DMS153 treated with DMSO at 0.1 percent for 48 hours (cell line): ENCODE data around the gene MTHFS.
"Not testable (repeated sequence)": the region's sequence is repeated elsewhere in the genome, so short reads cannot be mapped to it uniquely, and the experiment has no call there.

Source experiments
- DNase-seq: peaks from one replicate; lab custom pipeline; 2025; ENCODE audit not compliant: unreplicated experiment; lab: John Stamatoyannopoulos, UW

MTHFS gene

GRCh38 chr15:79916502-79917132 lies 19.8 kb upstream of the MTHFS start:
- no peak for DNase-seq

- not testable (repeated sequence) for DNase-seq
Observed at GRCh38 chr15:79915776-79916501, 19.1 kb upstream of the MTHFS start.

GRCh38 chr15:79914728-79915127 lies 17.9 kb upstream of the MTHFS start:
- no peak for DNase-seq

GRCh38 chr15:79909556-79910335 lies 12.9 kb upstream of the MTHFS start:
- not testable (repeated sequence) for DNase-seq

- DNase-seq: no peak
Observed at GRCh38 chr15:79904271-79904670, 7.5 kb upstream of the MTHFS start.

GRCh38 chr15:79903626-79904025 lies 6.8 kb upstream of the MTHFS start:
- DNase-seq: no peak

GRCh38 chr15:79903144-79903543 lies 6.3 kb upstream of the MTHFS start:
- DNase-seq: no peak

- DNase-seq: no peak
Observed at GRCh38 chr15:79901958-79902357, 5.1 kb upstream of the MTHFS start.

- not testable (repeated sequence) for DNase-seq
Observed at GRCh38 chr15:79900818-79901378, 4.1 kb upstream of the MTHFS start.

GRCh38 chr15:79900087-79900486 lies 3.3 kb upstream of the MTHFS start:
- no peak for DNase-seq

GRCh38 chr15:79898786-79899185 lies 2.0 kb upstream of the MTHFS start:
- DNase-seq: not testable (repeated sequence)

- DNase-seq: no peak
Observed at GRCh38 chr15:79898369-79898768, 1.6 kb upstream of the MTHFS start.

GRCh38 chr15:79897701-79898113 lies 893 bp upstream of the MTHFS start:
- DNase-seq: no peak

GRCh38 chr15:79897380-79897678 lies 515 bp upstream of the MTHFS start:
- DNase-seq: no peak

- DNase-seq: no peak
Observed at GRCh38 chr15:79896131-79896633, 632 bp downstream of the MTHFS start.

GRCh38 chr15:79887054-79887930 lies 9.5 kb downstream of the MTHFS start:
- DNase-seq: no peak

GRCh38 chr15:79886124-79886523 lies 10.7 kb downstream of the MTHFS start:
- no peak for DNase-seq

GRCh38 chr15:79884204-79884596 lies 12.6 kb downstream of the MTHFS start:
- DNase-seq: no peak

GRCh38 chr15:79883579-79884203 lies 13.1 kb downstream of the MTHFS start:
- no peak for DNase-seq

- DNase-seq: no peak
Observed at GRCh38 chr15:79881668-79882067, 15.1 kb downstream of the MTHFS start.
